GM12801 (cell line): ENCODE measurements around the gene SAMD13.

ENCODE experiments used
- TF ChIP-seq, protein P1 (sequence below): IDR thresholded peaks from one replicate; pipeline ENCODE4 v1.5.1; 2011; ENCODE audit warnings: control low read depth; ENCODE audit not compliant: insufficient read length; ENCODE audit errors: extremely low read depth

Gene SAMD13

GRCh38 chr1:84347271-84347931 lies 45.9 kb downstream of the SAMD13 start:
- TF ChIP-seq, protein P1, sequence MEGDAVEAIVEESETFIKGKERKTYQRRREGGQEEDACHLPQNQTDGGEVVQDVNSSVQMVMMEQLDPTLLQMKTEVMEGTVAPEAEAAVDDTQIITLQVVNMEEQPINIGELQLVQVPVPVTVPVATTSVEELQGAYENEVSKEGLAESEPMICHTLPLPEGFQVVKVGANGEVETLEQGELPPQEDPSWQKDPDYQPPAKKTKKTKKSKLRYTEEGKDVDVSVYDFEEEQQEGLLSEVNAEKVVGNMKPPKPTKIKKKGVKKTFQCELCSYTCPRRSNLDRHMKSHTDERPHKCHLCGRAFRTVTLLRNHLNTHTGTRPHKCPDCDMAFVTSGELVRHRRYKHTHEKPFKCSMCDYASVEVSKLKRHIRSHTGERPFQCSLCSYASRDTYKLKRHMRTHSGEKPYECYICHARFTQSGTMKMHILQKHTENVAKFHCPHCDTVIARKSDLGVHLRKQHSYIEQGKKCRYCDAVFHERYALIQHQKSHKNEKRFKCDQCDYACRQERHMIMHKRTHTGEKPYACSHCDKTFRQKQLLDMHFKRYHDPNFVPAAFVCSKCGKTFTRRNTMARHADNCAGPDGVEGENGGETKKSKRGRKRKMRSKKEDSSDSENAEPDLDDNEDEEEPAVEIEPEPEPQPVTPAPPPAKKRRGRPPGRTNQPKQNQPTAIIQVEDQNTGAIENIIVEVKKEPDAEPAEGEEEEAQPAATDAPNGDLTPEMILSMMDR: no peak

- TF ChIP-seq, protein P1: no peak
Measured at GRCh38 chr1:84347932-84348555, 46.5 kb downstream of the SAMD13 start.

DNA sequence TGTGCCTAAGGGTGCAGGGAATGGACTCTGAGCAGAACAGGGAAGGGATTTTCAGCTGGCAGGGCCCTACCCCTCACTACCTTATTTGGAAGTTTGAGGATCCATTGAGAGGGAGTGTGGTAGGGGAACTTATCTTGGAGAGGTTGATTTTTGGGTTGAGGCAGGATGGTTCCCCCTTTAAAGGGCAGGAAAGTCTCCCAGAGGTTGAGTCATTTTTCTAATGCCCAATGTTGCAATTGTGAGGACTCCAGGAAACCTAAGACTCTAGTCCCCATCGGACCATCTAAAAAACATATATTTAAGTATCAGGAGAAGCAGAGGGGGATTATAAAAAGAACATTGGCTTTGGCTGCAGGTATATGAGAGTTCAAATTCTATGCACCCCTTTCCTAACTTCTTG lies 47.3 kb downstream of the SAMD13 start:
- TF ChIP-seq, protein P1: no peak

DNA sequence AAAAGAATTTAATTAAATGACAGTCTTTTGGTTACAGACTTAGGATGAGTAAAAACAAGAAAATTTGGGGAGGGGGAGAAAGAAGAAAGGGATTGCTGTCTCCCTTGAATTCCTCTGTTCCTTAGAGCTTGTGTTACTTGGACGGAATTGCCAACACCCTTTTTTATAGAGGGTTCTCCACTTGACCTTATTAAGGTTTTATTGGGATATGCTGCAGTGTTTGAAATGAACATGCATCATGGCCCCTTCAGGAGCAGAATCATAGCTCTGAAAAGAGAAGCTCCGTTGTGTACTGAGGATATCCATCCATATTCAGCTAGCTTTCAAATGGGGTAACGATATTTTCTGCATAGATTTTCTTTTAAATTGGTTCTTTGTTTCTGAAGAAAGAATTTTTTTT lies 48.6 kb downstream of the SAMD13 start:
- TF ChIP-seq, protein P1: no peak

DNA sequence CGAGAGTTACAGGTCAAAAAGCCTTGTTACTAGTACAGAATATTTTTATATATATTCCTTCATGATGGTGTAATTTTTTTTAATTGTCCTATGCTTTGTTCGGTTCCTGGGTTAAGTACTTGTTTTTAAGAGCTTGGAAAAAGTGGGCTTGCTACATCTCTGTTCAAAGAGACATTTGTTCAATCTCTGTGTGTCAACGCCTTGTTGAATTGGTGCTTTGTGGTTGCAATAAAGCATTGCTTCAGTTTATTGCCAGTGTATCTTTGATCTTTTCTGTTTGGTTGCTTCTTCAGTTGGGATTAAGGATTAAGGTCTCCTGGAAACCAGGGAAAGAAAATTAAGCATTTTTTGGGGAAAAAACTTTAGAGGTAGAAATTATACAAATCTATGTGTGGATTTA lies 49.0 kb downstream of the SAMD13 start:
- TF ChIP-seq, protein P1: no peak

- TF ChIP-seq, protein P1: no peak
Measured at GRCh38 chr1:84352298-84353106, 51.0 kb downstream of the SAMD13 start.

DNA sequence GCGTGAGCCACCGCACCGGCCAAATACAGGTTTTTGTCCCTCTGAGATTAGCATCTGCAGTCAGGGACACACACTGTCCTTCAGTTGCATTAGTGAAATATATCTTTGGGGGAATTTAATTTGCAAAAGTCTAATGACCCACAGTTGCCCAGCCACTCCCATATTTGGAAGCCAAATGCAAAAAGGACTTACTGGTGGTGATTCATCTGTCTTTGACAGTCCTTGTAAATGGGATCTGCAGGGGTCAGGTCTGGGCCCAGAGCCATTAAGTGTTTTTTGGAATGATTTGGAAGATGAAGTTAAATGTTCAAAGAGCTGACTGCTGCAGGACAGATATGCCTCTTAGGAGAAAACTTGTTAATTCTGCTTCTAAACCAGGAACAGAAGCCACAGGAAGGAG lies 52.2 kb downstream of the SAMD13 start:
- TF ChIP-seq, protein P1: no peak
